ENCODE data around the gene PRKN. TPM values are rescaled to one million over a fixed set of nuclear protein-coding genes. Genes with fewer than 3 reads are reported as not detected.

The PRKN gene
- total RNA-seq, 1 donor from 2014 or later = 7.0 TPM

DNA sequence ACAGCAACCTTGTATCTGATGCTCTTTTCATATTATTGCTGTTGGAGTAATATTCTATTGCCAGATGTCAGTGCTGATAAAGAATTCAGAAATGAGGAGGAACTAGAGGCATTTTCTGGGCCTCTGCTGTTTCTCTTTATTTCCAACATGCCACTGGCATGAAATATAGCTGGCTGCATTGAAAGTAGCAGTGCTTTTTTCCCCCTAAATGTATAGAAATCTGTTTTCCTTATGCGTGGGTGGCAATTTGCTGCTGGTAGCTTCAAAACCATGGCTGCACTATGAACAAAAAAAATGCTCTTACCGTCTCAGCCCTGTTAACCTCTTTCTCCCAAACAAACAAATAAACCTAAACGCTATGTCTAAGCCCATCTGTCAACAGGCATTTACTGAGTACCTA is 1011.4 kb downstream of the PRKN start:
- no peak for DNase-seq
- TF ChIP-seq, protein P1, sequence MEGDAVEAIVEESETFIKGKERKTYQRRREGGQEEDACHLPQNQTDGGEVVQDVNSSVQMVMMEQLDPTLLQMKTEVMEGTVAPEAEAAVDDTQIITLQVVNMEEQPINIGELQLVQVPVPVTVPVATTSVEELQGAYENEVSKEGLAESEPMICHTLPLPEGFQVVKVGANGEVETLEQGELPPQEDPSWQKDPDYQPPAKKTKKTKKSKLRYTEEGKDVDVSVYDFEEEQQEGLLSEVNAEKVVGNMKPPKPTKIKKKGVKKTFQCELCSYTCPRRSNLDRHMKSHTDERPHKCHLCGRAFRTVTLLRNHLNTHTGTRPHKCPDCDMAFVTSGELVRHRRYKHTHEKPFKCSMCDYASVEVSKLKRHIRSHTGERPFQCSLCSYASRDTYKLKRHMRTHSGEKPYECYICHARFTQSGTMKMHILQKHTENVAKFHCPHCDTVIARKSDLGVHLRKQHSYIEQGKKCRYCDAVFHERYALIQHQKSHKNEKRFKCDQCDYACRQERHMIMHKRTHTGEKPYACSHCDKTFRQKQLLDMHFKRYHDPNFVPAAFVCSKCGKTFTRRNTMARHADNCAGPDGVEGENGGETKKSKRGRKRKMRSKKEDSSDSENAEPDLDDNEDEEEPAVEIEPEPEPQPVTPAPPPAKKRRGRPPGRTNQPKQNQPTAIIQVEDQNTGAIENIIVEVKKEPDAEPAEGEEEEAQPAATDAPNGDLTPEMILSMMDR (IDR thresholded peaks at IDR 0.05; ENCODE audit: partially characterized antibody, unreplicated experiment) = no peak
- Mint-ChIP-seq H3K36me3 (ENCODE audit: unreplicated experiment) (no peaks in the 10 kb centered on the region), H3K4me1 (ENCODE audit: low read depth, unreplicated experiment) (no peaks in the 10 kb centered on the region), H3K9me3 (ENCODE audit: unreplicated experiment) (peaks cover 3% of the 10 kb centered on the region), H3K4me3 (ENCODE audit: unreplicated experiment) (no peak overlapping the region), H3K27me3 (ENCODE audit: unreplicated experiment) (no peaks in the 10 kb centered on the region), H3K27ac (ENCODE audit: unreplicated experiment) (no peak overlapping the region)

DNA sequence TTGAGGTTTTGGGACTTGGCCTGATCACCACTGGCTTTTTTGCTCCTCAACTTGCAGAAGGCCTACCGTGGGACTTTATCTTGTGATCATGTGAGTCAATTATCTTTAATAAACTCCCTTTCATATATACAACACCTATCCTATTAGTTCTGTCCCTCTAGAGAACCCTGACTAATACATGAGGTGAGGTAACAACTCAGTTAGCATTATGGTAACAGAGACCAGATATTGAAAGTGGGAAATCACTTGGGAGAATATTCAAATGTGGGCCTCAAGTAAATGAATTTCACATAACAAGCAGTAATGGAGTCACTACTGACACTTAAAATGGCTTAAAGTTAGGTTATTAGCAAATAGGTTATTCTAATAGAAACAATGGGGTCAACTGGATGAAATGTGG is 1015.6 kb downstream of the PRKN start:
- H3K27ac Mint-ChIP-seq (ENCODE audit: unreplicated experiment) = no peak overlapping the region
- H3K4me3 Mint-ChIP-seq (ENCODE audit: unreplicated experiment) = no peak overlapping the region
- H3K36me3 Mint-ChIP-seq (ENCODE audit: unreplicated experiment) = no peaks in the 10 kb centered on the region
- H3K27me3 Mint-ChIP-seq (ENCODE audit: unreplicated experiment) = no peaks in the 10 kb centered on the region
- peaks cover 9% of the 10 kb centered on the region for H3K4me1 Mint-ChIP-seq (ENCODE audit: low read depth, unreplicated experiment)
- DNase-seq = no peak
- TF ChIP-seq, protein P1 (IDR thresholded peaks at IDR 0.05; ENCODE audit: partially characterized antibody, unreplicated experiment) = no peak
- H3K9me3 Mint-ChIP-seq (ENCODE audit: unreplicated experiment) = peaks cover 3% of the 10 kb centered on the region

GRCh38 chr6:161711515-161711914 is 1016.1 kb downstream of the PRKN start:
- DNase-seq = no peak
- Mint-ChIP-seq H3K9me3 (ENCODE audit: unreplicated experiment) (peaks cover 3% of the 10 kb centered on the region), H3K27me3 (ENCODE audit: unreplicated experiment) (no peaks in the 10 kb centered on the region), H3K36me3 (ENCODE audit: unreplicated experiment) (no peaks in the 10 kb centered on the region), H3K27ac (ENCODE audit: unreplicated experiment) (no peak overlapping the region), H3K4me1 (ENCODE audit: low read depth, unreplicated experiment) (peaks cover 10% of the 10 kb centered on the region), H3K4me3 (ENCODE audit: unreplicated experiment) (no peak overlapping the region)
- TF ChIP-seq, protein P1 (IDR thresholded peaks at IDR 0.05; ENCODE audit: partially characterized antibody, unreplicated experiment) = no peak

GRCh38 chr6:161710698-161711097 is 1016.9 kb downstream of the PRKN start:
- Mint-ChIP-seq H3K27me3 (ENCODE audit: unreplicated experiment) (no peaks in the 10 kb centered on the region), H3K4me3 (ENCODE audit: unreplicated experiment) (no peak overlapping the region), H3K27ac (ENCODE audit: unreplicated experiment) (no peak overlapping the region), H3K4me1 (ENCODE audit: low read depth, unreplicated experiment) (peaks cover 10% of the 10 kb centered on the region), H3K36me3 (ENCODE audit: unreplicated experiment) (no peaks in the 10 kb centered on the region), H3K9me3 (ENCODE audit: unreplicated experiment) (peaks cover 3% of the 10 kb centered on the region)
- TF ChIP-seq, protein P1 (IDR thresholded peaks at IDR 0.05; ENCODE audit: partially characterized antibody, unreplicated experiment) = no peak
- DNase-seq = no peak

DNA sequence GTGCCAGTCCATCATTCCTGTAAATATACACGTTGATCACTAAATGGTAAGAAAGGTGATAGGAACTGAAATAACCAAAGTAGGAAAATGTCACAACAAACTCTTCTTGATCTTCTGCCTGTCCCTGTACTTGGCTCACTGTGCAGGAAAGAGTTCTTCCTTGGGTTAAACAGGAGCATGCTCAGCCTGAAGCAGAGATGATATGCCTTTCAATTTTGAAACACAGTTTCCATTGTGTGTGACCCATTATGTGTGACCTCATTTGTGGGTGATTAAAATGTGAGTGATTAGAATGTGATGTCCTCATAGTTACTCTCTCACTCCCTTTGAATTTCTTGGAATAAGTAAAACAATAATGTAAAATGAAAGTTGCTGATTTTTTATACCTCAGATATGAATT is 1026.5 kb downstream of the PRKN start:
- no peaks in the 10 kb centered on the region for H3K27me3 Mint-ChIP-seq (ENCODE audit: unreplicated experiment)
- TF ChIP-seq, protein P1 (IDR thresholded peaks at IDR 0.05; ENCODE audit: partially characterized antibody, unreplicated experiment) = no peak
- H3K36me3 Mint-ChIP-seq (ENCODE audit: unreplicated experiment) = no peaks in the 10 kb centered on the region
- no peak for DNase-seq
- H3K4me3 Mint-ChIP-seq (ENCODE audit: unreplicated experiment) = no peak overlapping the region
- no peaks in the 10 kb centered on the region for H3K4me1 Mint-ChIP-seq (ENCODE audit: low read depth, unreplicated experiment)
- H3K9me3 Mint-ChIP-seq (ENCODE audit: unreplicated experiment) = peaks cover 3% of the 10 kb centered on the region
- H3K27ac Mint-ChIP-seq (ENCODE audit: unreplicated experiment) = no peak overlapping the region
